ENCODE results near the gene SMOC2. TPM values are rescaled to one million over a fixed set of nuclear protein-coding genes. Genes with fewer than 3 reads are reported as not detected.

Gene SMOC2
- total RNA-seq, 2 experiments from 2014 or later, result not detected

DNA sequence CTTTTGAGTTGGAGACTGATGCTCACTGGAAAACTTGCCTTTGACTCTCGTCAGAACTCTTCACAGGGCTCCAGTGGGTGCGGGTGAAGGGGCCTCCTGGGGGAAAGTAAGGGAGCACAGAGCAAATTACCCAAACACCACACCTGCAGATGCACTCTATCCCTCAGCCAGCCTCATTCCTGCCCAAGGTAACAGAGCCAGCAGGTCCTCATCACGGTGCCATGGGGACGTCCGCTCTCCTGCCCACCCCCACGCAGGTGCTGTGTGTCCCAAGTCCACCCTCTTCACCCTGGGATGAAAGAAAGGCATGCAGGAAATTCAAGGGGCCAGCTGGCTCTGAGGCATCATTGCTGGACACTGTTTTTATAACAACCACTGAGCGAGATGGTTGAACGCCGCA, 269.0 kb downstream of the SMOC2 start:
- no peak overlapping the region for H3K27ac Mint-ChIP-seq
- no peak for ATAC-seq
- no peaks in the 10 kb centered on the region for H3K36me3 Mint-ChIP-seq
- no peak overlapping the region for H3K4me3 Mint-ChIP-seq
- no peaks in the 10 kb centered on the region for H3K4me1 Mint-ChIP-seq
- CTCF ChIA-PET, result no interaction called here
- H3K27me3 Mint-ChIP-seq, result no peaks in the 10 kb centered on the region
- DNase-seq, result no peak
- H3K9me3 Mint-ChIP-seq (ENCODE audit: low read depth), result no peaks in the 10 kb centered on the region

DNA sequence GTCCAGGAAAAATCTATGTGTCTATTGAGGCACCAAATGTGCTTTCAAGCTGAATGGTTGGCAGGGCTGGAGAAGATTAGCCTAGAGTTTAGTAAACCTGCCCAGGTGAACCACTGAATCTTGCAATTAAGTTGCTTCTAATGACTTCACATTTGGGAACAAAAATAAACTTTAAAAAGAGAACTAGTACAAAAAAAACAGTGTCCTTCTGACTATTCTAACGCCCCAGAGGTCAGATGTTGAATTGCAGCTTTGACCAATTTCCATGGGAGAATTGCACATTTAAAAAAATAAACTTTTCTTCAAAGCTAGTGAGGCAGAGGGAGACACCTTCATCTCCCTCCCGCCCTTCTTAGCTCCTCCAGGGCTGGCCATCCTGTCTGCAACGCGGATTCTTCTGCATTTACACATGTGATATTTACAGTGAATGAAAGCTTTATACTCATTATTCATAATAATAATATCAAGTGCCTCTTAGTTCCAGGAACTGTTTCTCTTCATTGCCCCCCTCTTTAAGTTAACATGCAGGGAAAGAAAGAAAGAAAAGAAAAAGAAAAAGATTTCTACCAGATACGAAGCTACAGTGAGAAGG, 270.2 kb downstream of the SMOC2 start:
- Mint-ChIP-seq H3K4me1 (no peaks in the 10 kb centered on the region), H3K27me3 (no peaks in the 10 kb centered on the region), H3K9me3 (ENCODE audit: low read depth) (no peaks in the 10 kb centered on the region), H3K36me3 (no peaks in the 10 kb centered on the region), H3K4me3 (no peak overlapping the region), H3K27ac (no peak overlapping the region)
- ATAC-seq (no peak), DNase-seq (no peak)
- CTCF ChIA-PET, result no interaction called here

DNA sequence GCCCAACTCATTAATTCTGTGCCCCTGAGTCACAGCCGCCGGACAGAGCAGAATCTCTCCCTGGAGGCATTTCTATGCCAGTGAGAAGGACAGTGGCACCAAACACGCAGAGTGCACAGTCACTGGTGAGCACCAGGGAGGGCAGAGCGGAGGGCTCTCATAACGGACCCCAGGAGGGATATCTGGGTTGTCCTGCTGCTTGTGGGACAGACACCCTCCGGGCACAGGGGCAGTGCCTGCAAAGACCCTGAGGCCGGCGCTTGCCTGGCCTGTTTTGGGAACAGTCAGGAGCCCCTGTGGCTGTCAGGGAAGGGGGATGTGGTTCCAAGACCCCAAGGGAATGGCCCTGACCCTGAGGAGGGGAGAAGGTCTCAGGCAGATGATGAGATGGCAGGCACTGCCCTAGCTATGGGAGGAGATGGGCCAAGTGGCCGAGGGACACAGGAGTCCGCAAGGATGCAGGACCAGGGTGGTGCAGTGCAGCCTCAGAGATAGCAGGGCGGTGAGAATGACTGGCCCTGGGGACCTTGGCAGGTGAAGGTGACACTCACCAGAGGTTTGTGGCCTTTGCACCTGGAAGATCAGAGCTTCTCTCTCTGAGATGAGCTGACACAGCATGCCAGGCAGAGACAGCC, 270.8 kb downstream of the SMOC2 start:
- Mint-ChIP-seq H3K36me3 (no peaks in the 10 kb centered on the region), H3K4me3 (no peak overlapping the region), H3K9me3 (ENCODE audit: low read depth) (no peaks in the 10 kb centered on the region), H3K4me1 (no peaks in the 10 kb centered on the region), H3K27me3 (no peaks in the 10 kb centered on the region), H3K27ac (no peak overlapping the region)
- DNase-seq, result no peak
- no peak for ATAC-seq
- CTCF ChIA-PET, result no interaction called here

DNA sequence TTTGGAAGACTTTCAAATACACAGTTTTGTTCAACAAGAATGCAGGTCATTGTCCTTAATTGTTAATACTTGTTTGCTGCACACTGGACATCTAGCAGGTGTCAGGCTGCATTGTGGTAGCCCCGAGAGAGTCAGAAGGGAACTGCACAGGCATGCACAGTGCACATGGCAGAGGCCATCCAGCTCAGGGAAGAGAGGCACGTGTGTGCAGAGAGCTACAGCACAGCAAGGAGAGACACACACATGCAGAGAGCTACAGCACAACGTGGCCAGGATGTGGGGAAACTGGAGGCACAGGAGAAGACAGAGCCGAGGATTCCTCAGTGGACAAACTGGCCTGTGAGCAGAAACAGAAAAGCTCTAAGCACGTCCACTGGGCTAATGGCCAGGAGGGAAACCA, 272.0 kb downstream of the SMOC2 start:
- Mint-ChIP-seq H3K4me1 (no peaks in the 10 kb centered on the region), H3K4me3 (no peak overlapping the region), H3K9me3 (ENCODE audit: low read depth) (no peaks in the 10 kb centered on the region), H3K27ac (no peak overlapping the region), H3K36me3 (no peaks in the 10 kb centered on the region), H3K27me3 (no peaks in the 10 kb centered on the region)
- no peak for DNase-seq
- ATAC-seq, result no peak
- CTCF ChIA-PET, result no interaction called here

DNA sequence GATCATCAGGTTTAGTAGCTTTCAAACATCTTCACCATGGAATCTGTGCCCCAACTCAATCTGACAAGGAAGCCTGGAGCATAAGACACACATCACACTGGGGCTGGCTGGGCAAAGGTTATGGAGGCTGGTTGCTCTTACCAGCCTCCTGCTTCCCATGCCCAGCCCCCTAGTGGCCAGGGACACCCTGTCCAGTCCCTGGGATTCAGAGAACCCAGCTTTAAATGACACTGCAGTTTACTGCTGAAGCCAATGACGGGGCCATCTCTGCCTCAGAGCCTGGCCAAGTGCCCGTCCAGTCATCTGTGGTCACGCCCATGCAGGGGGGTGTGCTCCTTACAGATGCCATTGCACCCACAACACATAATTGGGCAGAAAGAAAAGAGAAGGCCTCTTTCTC, 272.9 kb downstream of the SMOC2 start:
- no peaks in the 10 kb centered on the region for H3K27me3 Mint-ChIP-seq
- no peaks in the 10 kb centered on the region for H3K9me3 Mint-ChIP-seq (ENCODE audit: low read depth)
- ATAC-seq, result no peak
- CTCF ChIA-PET, result no interaction called here
- H3K4me1 Mint-ChIP-seq, result no peaks in the 10 kb centered on the region
- no peak for DNase-seq
- H3K27ac Mint-ChIP-seq, result no peak overlapping the region
- no peak overlapping the region for H3K4me3 Mint-ChIP-seq
- no peaks in the 10 kb centered on the region for H3K36me3 Mint-ChIP-seq

DNA sequence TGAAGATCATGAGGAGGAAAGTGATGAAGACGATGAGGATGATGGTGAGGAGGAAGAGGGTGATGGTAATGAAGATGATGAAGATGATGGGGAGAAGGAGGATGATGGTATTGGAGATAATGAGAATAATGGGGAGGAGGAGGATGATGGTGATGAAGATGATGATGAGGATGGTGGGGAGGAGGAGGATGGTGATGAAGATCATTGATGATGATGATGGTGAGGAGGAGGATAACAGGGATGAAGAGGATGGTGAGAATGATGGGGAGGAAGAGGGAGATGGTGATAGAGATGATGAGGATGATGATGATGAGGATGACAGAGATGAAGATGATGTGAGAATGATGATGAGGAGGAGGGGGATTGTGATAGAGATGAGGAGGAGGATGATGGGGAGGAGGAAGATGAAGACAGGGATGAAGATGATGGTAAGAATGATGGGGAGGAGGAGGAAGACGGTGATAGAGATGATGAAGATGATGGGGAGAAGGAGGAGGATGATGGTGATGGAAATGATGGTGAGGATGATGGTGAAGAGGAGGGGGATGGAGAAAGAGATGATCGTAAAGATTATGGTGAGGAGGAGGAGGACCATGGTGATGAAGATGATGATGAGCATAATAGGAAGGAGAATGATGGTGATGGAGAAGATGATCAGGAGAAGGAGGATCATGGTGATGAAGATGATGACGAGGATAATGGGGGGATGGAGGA, 273.7 kb downstream of the SMOC2 start:
- CTCF ChIA-PET, result no interaction called here
- Mint-ChIP-seq H3K4me1 (no peaks in the 10 kb centered on the region), H3K9me3 (ENCODE audit: low read depth) (no peaks in the 10 kb centered on the region), H3K4me3 (no peak overlapping the region), H3K27me3 (no peaks in the 10 kb centered on the region), H3K27ac (no peak overlapping the region), H3K36me3 (no peaks in the 10 kb centered on the region)
- ATAC-seq, result no peak
- no peak for DNase-seq

DNA sequence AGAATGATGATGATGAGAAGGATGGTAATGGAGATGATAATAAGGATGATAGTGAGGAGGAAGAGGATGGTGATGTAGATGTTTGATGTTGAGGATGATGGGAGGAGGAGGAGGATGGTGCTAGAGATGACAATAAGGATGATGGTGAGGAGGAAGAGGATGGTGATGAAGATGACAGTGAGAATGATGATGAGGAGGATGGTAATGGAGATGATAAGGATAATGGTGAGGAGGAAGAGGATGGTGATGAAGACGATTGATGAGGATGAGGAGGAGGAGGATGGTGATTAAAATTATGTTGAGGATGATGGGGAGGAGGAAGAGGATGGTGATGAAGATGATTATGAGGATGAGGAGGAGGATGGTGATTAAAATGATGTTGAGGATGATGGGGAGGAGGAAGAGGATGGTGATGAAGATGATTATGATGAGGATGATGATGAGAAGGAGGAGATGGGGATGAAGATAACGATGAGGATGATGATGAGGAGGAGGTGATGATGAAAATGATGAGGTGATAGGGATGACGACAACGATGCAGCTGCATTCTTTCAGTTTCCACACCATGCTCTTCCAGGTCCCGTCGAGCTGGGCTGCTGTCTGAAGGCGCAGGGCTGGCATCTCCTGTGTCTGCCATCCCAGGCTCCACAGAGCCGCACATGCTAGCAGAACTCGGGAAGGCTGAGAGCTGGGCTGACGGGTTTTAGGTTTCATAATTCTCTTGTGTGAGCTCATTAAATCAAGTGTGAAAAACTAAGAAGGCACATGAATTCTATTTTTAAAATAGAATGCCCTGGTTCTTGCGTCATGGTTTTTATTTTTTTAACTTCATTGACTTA, 274.9 kb downstream of the SMOC2 start:
- no peaks in the 10 kb centered on the region for H3K4me1 Mint-ChIP-seq
- no peaks in the 10 kb centered on the region for H3K36me3 Mint-ChIP-seq
- no peak overlapping the region for H3K27ac Mint-ChIP-seq
- H3K9me3 Mint-ChIP-seq (ENCODE audit: low read depth), result no peaks in the 10 kb centered on the region
- ATAC-seq (no peak), DNase-seq (no peak)
- H3K27me3 Mint-ChIP-seq, result no peaks in the 10 kb centered on the region
- no peak overlapping the region for H3K4me3 Mint-ChIP-seq
- CTCF ChIA-PET, result no interaction called here

DNA sequence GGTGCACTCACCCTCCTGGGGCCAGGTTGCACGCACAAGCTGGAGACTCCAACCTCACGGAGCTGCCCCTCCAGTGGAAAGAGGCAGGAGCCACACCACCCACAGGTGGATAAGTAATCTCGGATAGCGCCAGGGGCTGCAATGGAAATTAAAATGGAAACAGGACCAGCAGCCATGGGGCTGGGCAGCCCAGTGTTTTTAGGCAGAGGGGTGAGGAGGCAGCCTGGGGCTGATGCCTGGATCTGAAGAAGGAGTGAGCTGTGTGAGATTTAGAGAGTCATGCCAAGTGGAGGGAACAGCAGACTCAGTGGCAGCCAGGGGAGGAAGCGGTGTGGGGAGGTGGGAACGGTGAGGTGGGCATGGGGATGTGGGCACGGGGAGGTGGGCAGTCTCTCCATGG, 275.6 kb downstream of the SMOC2 start:
- Mint-ChIP-seq H3K9me3 (ENCODE audit: low read depth) (no peaks in the 10 kb centered on the region), H3K36me3 (no peaks in the 10 kb centered on the region), H3K27ac (no peak overlapping the region), H3K4me3 (no peak overlapping the region), H3K4me1 (no peaks in the 10 kb centered on the region), H3K27me3 (no peaks in the 10 kb centered on the region)
- DNase-seq (no peak), ATAC-seq (no peak)
- CTCF ChIA-PET, result no interaction called here

DNA sequence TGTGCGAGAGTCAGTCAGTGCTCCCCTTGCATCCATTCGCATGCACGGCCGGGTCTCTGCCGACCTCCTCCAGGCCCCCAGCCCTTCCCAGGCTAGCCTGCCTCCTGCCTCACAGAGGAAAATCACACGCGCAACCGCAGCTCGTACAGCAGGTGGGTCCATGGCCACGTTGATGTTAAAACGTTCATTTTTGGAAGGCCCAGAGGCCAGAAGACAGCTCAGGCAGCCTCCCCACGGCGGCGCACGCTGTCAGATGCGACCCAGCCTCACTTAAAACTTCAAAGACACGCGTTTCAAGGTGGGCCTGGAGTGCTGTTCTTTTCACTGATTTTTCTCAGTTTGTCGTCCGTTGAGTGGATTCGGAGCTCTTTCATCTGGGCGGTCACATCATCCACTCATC, 276.5 kb downstream of the SMOC2 start:
- ATAC-seq, result no peak
- no peak for DNase-seq
- Mint-ChIP-seq H3K27me3 (no peaks in the 10 kb centered on the region), H3K27ac (no peak overlapping the region), H3K4me3 (no peak overlapping the region), H3K4me1 (no peaks in the 10 kb centered on the region), H3K36me3 (no peaks in the 10 kb centered on the region), H3K9me3 (ENCODE audit: low read depth) (no peaks in the 10 kb centered on the region)
- CTCF ChIA-PET, result no interaction called here

Other genes with a start within 250 kb of the SMOC2 start
- under 1 TPM in 1 of 2 experiments, not detected in 1; 0.91 TPM for gene DACT2, start 121.4 kb upstream of the SMOC2 start, total RNA-seq

Data from activated CD8-positive, alpha-beta memory T cell treated with anti-CD3 and anti-CD28 coated beads, Interleukin-2, amount 10 ng/mL, durations not matched to agents 7 days and 5 days (primary cell).